B cell (primary cell): ENCODE measurements around the gene RILP. TPM values are rescaled to one million over a fixed set of nuclear protein-coding genes. Genes with fewer than 3 reads are reported as not detected.

ENCODE experiments used
- ATAC-seq: fragments of 200-7000 bp; cut with Tn5 transposase; one replicate; pipeline ENCODE4 v1.10.0; 2021; ENCODE audit warnings: low read depth, mild to moderate bottlenecking, moderate number of reproducible peaks, moderate library complexity
- CTCF ChIA-PET: fragments of 350-600 bp; sonication (Branson Sonifier 250); formaldehyde crosslinking; loops from one replicate; lab custom pipeline; 2021; ENCODE audit warnings: antibody characterized with exemption, inconsistent platforms; lab: Charles Lee
- POLR2A ChIA-PET: fragments of 350-600 bp; sonication (Branson Sonifier 250); formaldehyde crosslinking; loops from one replicate; lab custom pipeline; 2021; ENCODE audit warnings: antibody characterized with exemption; lab: Charles Lee
- DNase-seq: peaks from one replicate; pipeline ENCODE4 v3.0.0; 2013
- H2AFZ ChIP-seq: 2 replicates; pipeline ENCODE4 v1.6.1; 2012; ENCODE audit warnings: mild to moderate bottlenecking, low read depth, low read length; ENCODE audit not compliant: insufficient read depth, poor library complexity, severe bottlenecking
- H3K27ac ChIP-seq, 2 donors: 1 replicate in 1 of 2; 2 replicates in 1 of 2; pipeline ENCODE4 v1.5.1; 2012 to 2013; ENCODE audit warnings: low read length in 2 of 2, mild to moderate bottlenecking in 2 of 2, moderate library complexity in 1 of 2
- H3K27me3 ChIP-seq, 4 experiments: fragments of 200-600 bp in 1 of 4; sonication (generic) in 1 of 4; replicated peaks in 1 of 4; 1 replicate in 2 of 4; 2 replicates in 2 of 4; pipeline versions ENCODE4 v1.6.1 to v1.7.0; 2013 to 2016; ENCODE audit warnings: low read length in 3 of 4, mild to moderate bottlenecking in 2 of 4, mixed read lengths in 1 of 4, moderate library complexity in 1 of 4; ENCODE audit not compliant: insufficient read depth in 4 of 4, control insufficient read depth in 3 of 4; ENCODE audit errors: control extremely low read depth in 1 of 4
- H3K36me3 ChIP-seq, 2 experiments: replicated peaks in 1 of 2; 1 replicate in 1 of 2; 2 replicates in 1 of 2; pipeline versions ENCODE4 v1.6.1 to v1.7.1; 2013; ENCODE audit warnings: low read length in 1 of 2; ENCODE audit not compliant: insufficient read depth in 2 of 2, control insufficient read depth in 1 of 2; ENCODE audit errors: control extremely low read depth in 1 of 2, extremely low read depth in 1 of 2
- H3K4me1 ChIP-seq, 2 donors: fragments of 200-600 bp in 1 of 2; sonication (generic) in 1 of 2; 1 replicate in 1 of 2; 2 replicates in 1 of 2; pipeline versions ENCODE4 v1.5.1 to v1.6.1; 2013 to 2017; ENCODE audit warnings: low read length in 2 of 2; ENCODE audit not compliant: control insufficient read depth in 2 of 2, insufficient read depth in 2 of 2
- H3K4me2 ChIP-seq: replicated peaks from 2 replicates; pipeline ENCODE3; 2012; ENCODE audit warnings: mild to moderate bottlenecking, low read depth, low read length; ENCODE audit not compliant: poor library complexity, severe bottlenecking
- H3K4me3 ChIP-seq, 5 experiments: fragments of 200-600 bp in 1 of 5; sonication (generic) in 1 of 5; 1 replicate in 3 of 5; 2 replicates in 2 of 5; pipeline versions ENCODE4 v1.5.1 to v1.7.0; 2011 to 2016; ENCODE audit warnings: low read length in 4 of 5, mild to moderate bottlenecking in 4 of 5, low read depth in 2 of 5, control low read depth in 1 of 5, moderate library complexity in 1 of 5; ENCODE audit not compliant: insufficient read depth in 1 of 5; ENCODE audit errors: control extremely low read depth in 1 of 5, extremely low read depth in 1 of 5
- H3K79me2 ChIP-seq: fragments of 200-600 bp; sonication (generic); one replicate; pipeline ENCODE4 v1.6.0; 2016; ENCODE audit warnings: low read length; ENCODE audit not compliant: control insufficient read depth, insufficient read depth
- H3K9ac ChIP-seq: fragments of 200-600 bp; sonication (generic); 2 replicates; pipeline ENCODE4 v1.6.1; 2017; ENCODE audit warnings: mild to moderate bottlenecking, low read length, moderate library complexity
- H3K9me3 ChIP-seq, 3 donors: one replicate each; pipeline versions ENCODE4 v1.6.1 to v1.7.1; 2013; ENCODE audit warnings: low read length in 2 of 3; ENCODE audit not compliant: control insufficient read depth in 2 of 3, insufficient read depth in 1 of 3; ENCODE audit errors: control extremely low read depth in 1 of 3
- H4K20me1 ChIP-seq: 2 replicates; pipeline ENCODE4 v1.6.0; 2012; ENCODE audit warnings: mild to moderate bottlenecking, low read length; ENCODE audit not compliant: insufficient read depth, control insufficient read depth, poor library complexity, severe bottlenecking
- H3K27ac Mint-ChIP-seq: one replicate; pipeline ENCODE4 v1.8.0; 2021; ENCODE audit warnings: mixed read lengths
- H3K27me3 Mint-ChIP-seq: one replicate; pipeline ENCODE4 v1.8.0; 2021; ENCODE audit warnings: mixed read lengths
- H3K4me1 Mint-ChIP-seq: one replicate; pipeline ENCODE4 v1.8.0; 2021; ENCODE audit warnings: mixed read lengths
- H3K4me3 Mint-ChIP-seq: one replicate; pipeline ENCODE4 v1.8.0; 2021; ENCODE audit warnings: mixed read lengths
- H3K9me3 Mint-ChIP-seq: one replicate; pipeline ENCODE4 v1.8.0; 2022; ENCODE audit warnings: mixed read lengths; ENCODE audit not compliant: insufficient read depth
- CTCF ChIP-seq: fragments of 200-600 bp; IDR thresholded peaks from one replicate; pipeline ENCODE4 v1.8.0; 2022; ENCODE audit warnings: antibody characterized with exemption, mild to moderate bottlenecking
- EZH2 ChIP-seq: IDR thresholded peaks from 2 replicates; pipeline ENCODE4 v1.6.1; 2012; ENCODE audit warnings: borderline replicate concordance, low read depth, mild to moderate bottlenecking, moderate library complexity, low read length; ENCODE audit not compliant: insufficient read depth, poor library complexity, severe bottlenecking
- WGBS: methylation state at CpG from one replicate; pipeline ENCODE4 v1.1.5; 2013; ENCODE audit warnings: missing lambda C conversion rate; ENCODE audit not compliant: insufficient coverage; 5-methylcytosine and 5-hydroxymethylcytosine counted together
- intact Hi-C: fragments of 100-400 bp; cut with micrococcal nuclease; formaldehyde crosslinking; loops from one replicate; pipeline ENCODE4 v1.10.0; 2022
- polyA plus RNA-seq: library from polyadenylated mRNA; depleted of rRNA; stranded (reverse); fragments of >200 nt; gene quantifications from 2 replicates; pipeline ENCODE4 v1.2.3, GENCODE V29; 2012
- total RNA-seq, 2 donors: library from RNA; stranded (reverse); fragments of 120-200 nt in 1 of 2; gene quantifications; 1 replicate in 1 of 2; 2 replicates in 1 of 2; pipeline versions ENCODE4 v1.2.3 to v1.2.4, GENCODE V29; 2013 to 2022

Gene RILP
- total and polyA plus RNA-seq, 2 donors (not counting 1 experiment from before 2014, with no cell fraction given), result 1.1 to 7.0 TPM

- Mint-ChIP-seq H3K9me3 (no peaks in the 10 kb centered on the region), H3K27me3 (no peaks in the 10 kb centered on the region), H3K27ac (no peak overlapping the region), H3K4me3 (no peak overlapping the region), H3K4me1 (peaks cover 13% of the 10 kb centered on the region)
- peaks cover 42% of the 10 kb centered on the region for H4K20me1 ChIP-seq
- DNase-seq (no peak), ATAC-seq (no peak)
- no peak overlapping the region for H2AFZ ChIP-seq
- TF ChIP-seq EZH2, result no peak
- TF ChIP-seq CTCF, result no peak
- H3K9me3 ChIP-seq, result no peaks in the 10 kb centered on the region
- ChIA-PET CTCF (no interaction called here), POLR2A (no interaction called here)
- no peak overlapping the region for H3K27ac ChIP-seq
- H3K27me3 ChIP-seq, result no peaks in the 10 kb centered on the region
- no peak overlapping the region for H3K4me3 ChIP-seq
- intact Hi-C loops, result no loop called here
- peaks cover 0 to 42% of the 10 kb centered on the region in 2 experiments for H3K36me3 ChIP-seq
- peaks cover 8 to 10% of the 10 kb centered on the region in 2 donors for H3K4me1 ChIP-seq
- H3K9ac ChIP-seq, result no peak overlapping the region
- WGBS, result 93% methylated on average over 13 of the region's 13 CpGs
- peaks cover 65% of the 10 kb centered on the region for H3K79me2 ChIP-seq
- H3K4me2 ChIP-seq, result no peak overlapping the region
Observed at GRCh38 chr17:1620486-1620885, 29.2 kb downstream of the RILP start.

- Histone ChIP-seq H2AFZ (no peak overlapping the region), H3K9me3 (no peaks in the 10 kb centered on the region), H3K79me2 (peaks cover 52% of the 10 kb centered on the region), H3K4me1 (no peaks in the 10 kb centered on the region), H3K9ac (no peak overlapping the region), H3K27ac (no peak overlapping the region), H3K27me3 (no peaks in the 10 kb centered on the region), H3K4me2 (no peak overlapping the region), H4K20me1 (peaks cover 42% of the 10 kb centered on the region), H3K4me3 (no peak overlapping the region), H3K36me3 (peaks cover 3 to 48% of the 10 kb centered on the region in 2 experiments)
- H3K4me3 Mint-ChIP-seq, result no peak overlapping the region
- ATAC-seq (no peak), DNase-seq (no peak)
- intact Hi-C loops, result no loop called here
- WGBS, result 78% methylated on average over 17 of the region's 20 CpGs
- TF ChIP-seq CTCF (no peak), EZH2 (no peak)
- no peaks in the 10 kb centered on the region for H3K27me3 Mint-ChIP-seq
- H3K4me1 Mint-ChIP-seq, result peaks cover 4% of the 10 kb centered on the region
- CTCF ChIA-PET, result interaction anchor here (5.5 kb wide), 1 partner anchor 44 kb away, joined by 28 read pairs; no protein-coding TSS in a partner anchor
- H3K9me3 Mint-ChIP-seq, result no peaks in the 10 kb centered on the region
- no peak overlapping the region for H3K27ac Mint-ChIP-seq
- POLR2A ChIA-PET, result interaction anchor here (0.8 to 1.9 kb wide), 4 partner anchors 9 to 43 kb away, joined by 3 to 7 read pairs (median 3); partner anchors contain the start of gene SLC43A2
Observed at GRCh38 chr17:1617620-1618174, 32.0 kb downstream of the RILP start.
